GM06990 (cell line): Measurements from ENCODE around the gene PRDM5.

Experiments used
- DNase-seq: peaks from one replicate; pipeline ENCODE4 v3.0.0-alpha.2; 2011; ENCODE audit not compliant: insufficient read length; ENCODE audit errors: extremely low read depth
- H3K27me3 ChIP-seq: replicated peaks from 2 replicates; pipeline ENCODE4 v1.6.0; 2011; ENCODE audit warnings: low read length; ENCODE audit not compliant: control insufficient read depth, insufficient read depth
- H3K36me3 ChIP-seq: 2 replicates; pipeline ENCODE4 v1.5.1; 2011; ENCODE audit warnings: low read length; ENCODE audit not compliant: control insufficient read depth, insufficient read depth
- H3K4me3 ChIP-seq: replicated peaks from 2 replicates; pipeline ENCODE4 v1.5.1; 2011; ENCODE audit warnings: low read depth, mild to moderate bottlenecking, control low read depth, low read length
- CTCF ChIP-seq: IDR thresholded peaks from 2 replicates; pipeline ENCODE4 v1.5.1; 2011; ENCODE audit warnings: low read length, control low read depth, mild to moderate bottlenecking, inconsistent platforms; ENCODE audit not compliant: insufficient read depth, poor library complexity, severe bottlenecking

PRDM5 gene

GRCh38 chr4:120873554-120873953 is 49.0 kb downstream of the PRDM5 start:
- no peak for TF ChIP-seq CTCF
- H3K36me3 ChIP-seq = no peaks in the 10 kb centered on the region
- DNase-seq = no peak
- no peaks in the 10 kb centered on the region for H3K27me3 ChIP-seq
- no peak overlapping the region for H3K4me3 ChIP-seq

- TF ChIP-seq CTCF = no peak
- Histone ChIP-seq H3K36me3 (no peaks in the 10 kb centered on the region), H3K27me3 (no peaks in the 10 kb centered on the region), H3K4me3 (no peak overlapping the region)
- no peak for DNase-seq
These were observed 51.4 kb downstream of the PRDM5 start for GRCh38 chr4:120871173-120871572.

DNA sequence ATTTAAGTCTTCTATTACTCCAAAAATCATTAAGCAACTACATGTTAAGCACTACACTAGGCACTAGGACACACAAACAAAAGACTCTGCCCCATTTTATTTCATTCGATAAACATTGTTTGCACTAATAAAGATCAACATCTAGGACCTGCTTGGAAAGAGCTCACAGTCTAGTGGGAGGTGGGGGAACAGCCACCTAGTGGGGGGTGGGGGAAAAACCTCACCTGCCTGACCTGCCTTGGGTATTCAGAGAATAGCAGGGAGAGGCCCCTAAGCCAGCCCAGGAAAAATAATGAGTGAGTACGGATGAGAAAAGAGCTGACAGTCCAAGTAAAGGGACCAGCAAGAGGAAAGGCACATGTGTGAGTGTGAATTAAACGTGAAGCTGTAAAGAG is 52.2 kb downstream of the PRDM5 start:
- Histone ChIP-seq H3K36me3 (no peaks in the 10 kb centered on the region), H3K4me3 (no peak overlapping the region), H3K27me3 (no peaks in the 10 kb centered on the region)
- DNase-seq = no peak
- TF ChIP-seq CTCF = peak; percentile 29

- no peak for DNase-seq
- Histone ChIP-seq H3K4me3 (no peak overlapping the region), H3K36me3 (no peaks in the 10 kb centered on the region), H3K27me3 (no peaks in the 10 kb centered on the region)
- TF ChIP-seq CTCF = no peak
These were observed 52.8 kb downstream of the PRDM5 start for GRCh38 chr4:120869613-120870278.

DNA sequence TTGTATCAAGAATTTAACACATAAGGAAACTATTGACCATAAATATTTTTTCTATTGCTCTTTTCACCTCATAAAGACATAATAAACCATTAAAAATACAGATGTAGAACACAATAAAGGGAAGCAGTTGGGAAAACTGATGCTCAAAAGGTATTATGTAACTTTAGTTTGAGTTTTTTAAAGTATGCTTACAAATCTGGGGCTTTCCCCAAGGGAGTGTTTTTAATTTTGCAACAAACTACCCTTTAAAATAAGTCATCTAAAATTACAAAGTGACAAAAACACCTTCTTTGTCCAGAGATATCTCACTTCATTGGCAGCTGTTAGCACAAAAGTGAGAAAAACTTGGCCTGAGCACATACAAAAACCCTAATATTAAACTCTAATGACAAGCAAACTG is 55.0 kb downstream of the PRDM5 start:
- no peaks in the 10 kb centered on the region for H3K27me3 ChIP-seq
- no peaks in the 10 kb centered on the region for H3K36me3 ChIP-seq
- DNase-seq = no peak
- no peak for TF ChIP-seq CTCF
- H3K4me3 ChIP-seq = no peak overlapping the region

- no peak for DNase-seq
- Histone ChIP-seq H3K4me3 (no peak overlapping the region), H3K27me3 (peaks cover 1% of the 10 kb centered on the region; the same call in 1 of the 2 replicates), H3K36me3 (no peaks in the 10 kb centered on the region)
- no peak for TF ChIP-seq CTCF
These were observed 56.5 kb downstream of the PRDM5 start for GRCh38 chr4:120865985-120866384.
